SK-N-MC (cell line): ENCODE data around the gene ARL4D.

Source experiments
- EZH2 ChIP-seq: fragments of 200-600 bp; sonication (generic); IDR thresholded peaks from one replicate; pipeline ENCODE4 v1.6.1; 2017; ENCODE audit warnings: antibody characterized with exemption
- FOXP2 ChIP-seq: optimal IDR thresholded peaks from 2 replicates; pipeline ENCODE3; 2011; ENCODE audit warnings: mild to moderate bottlenecking, moderate library complexity; ENCODE audit not compliant: insufficient read depth; ENCODE audit errors: extremely low read length, control extremely low read depth
- POLR2AphosphoS5 ChIP-seq: IDR thresholded peaks from 2 replicates; pipeline ENCODE4 v1.6.1; 2012; ENCODE audit warnings: mild to moderate bottlenecking, low read depth, low read length, borderline replicate concordance

DNA sequence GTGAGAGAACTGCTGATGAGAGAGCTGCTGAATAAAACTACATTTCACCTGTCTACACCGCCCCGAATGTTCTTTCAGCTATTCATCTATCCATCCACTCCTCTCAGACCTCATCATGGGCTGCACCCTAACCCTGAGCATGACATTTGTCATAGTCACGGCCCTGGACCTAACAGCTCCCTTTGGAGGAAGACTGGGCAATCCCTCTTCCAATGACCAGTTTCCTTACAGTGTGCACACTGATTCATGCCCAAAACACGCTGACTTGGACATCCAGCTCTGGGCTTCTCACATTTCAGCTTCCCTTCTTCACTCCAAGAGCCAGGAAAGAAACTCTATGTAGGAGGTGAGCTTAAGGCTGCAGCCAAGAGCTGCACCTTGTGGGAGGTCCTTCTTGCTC is 41.8 kb upstream of the ARL4D start:
- TF ChIP-seq EZH2 (no peak), POLR2AphosphoS5 (no peak), FOXP2 (no peak)
